HG03342 (cell line): ENCODE results near the gene DAAM2.

Source experiments
- ATAC-seq: cut with Tn5 transposase; IDR thresholded peaks from one replicate; pipeline ENCODE4 v1.9.1; 2021; ENCODE audit warnings: mild to moderate bottlenecking, moderate library complexity; ENCODE audit not compliant: unreplicated experiment

DAAM2 gene

DNA sequence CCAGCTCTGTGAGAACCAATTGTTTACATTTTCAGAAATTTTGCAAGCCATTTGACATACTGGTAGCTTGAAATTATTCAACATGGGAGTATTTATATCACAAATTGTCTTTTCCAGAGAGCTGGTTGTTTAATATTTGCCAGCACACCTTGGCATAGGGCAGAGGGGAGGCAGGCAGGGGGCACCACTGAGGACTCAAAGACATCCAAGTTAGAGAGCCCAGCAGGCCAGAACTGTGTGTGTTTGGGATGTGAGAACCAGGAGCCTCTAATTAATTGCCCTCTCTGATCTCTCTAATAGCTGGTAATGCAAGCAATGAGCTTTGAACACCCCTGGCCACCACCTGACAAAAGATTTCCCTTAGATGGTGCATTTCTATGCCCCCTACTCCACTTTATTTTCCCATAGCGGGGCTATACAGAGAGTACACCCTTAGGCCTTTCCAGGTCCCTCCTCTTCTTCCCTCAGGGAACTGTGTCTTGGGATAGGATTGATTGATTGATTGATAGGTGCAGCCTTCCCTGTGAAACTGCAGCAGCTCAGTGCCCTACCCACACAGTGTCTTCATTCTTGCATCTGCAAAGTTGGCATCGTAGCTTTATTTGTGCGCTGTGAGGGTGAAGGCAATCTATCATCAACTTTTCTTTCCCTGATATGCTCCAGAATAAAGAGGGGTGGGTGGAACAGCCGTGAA is 112.9 kb downstream of the DAAM2 start:
- no peak for ATAC-seq

DNA sequence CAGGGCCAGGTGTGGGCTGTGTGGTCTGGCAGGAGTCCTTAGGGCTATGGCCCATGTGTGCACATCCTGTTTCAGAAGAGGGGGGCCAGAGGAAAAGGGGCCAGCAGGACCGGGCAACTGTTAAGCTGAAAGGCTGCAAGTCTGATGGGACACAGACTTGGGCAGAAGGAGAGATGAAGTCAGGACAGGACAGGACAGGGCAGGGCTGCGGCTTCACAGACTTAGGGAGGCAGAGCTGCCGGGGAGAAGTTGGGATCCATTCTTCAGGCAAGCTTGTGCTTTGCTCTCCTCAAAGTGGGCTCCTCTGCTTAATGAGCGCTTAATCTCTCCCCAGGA is 113.4 kb downstream of the DAAM2 start:
- ATAC-seq, result no peak

DNA sequence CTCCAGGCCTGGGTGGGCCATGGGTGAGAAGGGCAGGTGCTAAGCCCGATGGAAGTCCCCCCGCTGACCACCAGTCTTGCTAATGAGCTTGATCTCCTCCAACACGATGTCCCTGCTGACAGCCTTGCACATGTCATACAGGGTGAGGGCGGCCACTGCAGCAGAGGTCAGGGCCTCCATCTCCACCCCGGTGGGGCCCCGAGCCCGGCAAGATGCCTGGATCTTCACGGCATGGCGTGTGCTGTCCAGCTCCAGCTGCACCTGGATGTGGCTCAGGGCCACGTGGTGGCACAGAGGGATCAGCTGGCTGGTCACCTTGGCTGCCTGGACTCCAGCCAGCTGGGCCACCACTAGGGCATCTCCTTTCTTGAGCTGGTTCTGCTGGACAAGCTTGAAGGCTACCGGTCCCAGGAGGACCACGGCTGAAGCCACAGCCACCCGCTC is 114.2 kb downstream of the DAAM2 start:
- no peak for ATAC-seq

DNA sequence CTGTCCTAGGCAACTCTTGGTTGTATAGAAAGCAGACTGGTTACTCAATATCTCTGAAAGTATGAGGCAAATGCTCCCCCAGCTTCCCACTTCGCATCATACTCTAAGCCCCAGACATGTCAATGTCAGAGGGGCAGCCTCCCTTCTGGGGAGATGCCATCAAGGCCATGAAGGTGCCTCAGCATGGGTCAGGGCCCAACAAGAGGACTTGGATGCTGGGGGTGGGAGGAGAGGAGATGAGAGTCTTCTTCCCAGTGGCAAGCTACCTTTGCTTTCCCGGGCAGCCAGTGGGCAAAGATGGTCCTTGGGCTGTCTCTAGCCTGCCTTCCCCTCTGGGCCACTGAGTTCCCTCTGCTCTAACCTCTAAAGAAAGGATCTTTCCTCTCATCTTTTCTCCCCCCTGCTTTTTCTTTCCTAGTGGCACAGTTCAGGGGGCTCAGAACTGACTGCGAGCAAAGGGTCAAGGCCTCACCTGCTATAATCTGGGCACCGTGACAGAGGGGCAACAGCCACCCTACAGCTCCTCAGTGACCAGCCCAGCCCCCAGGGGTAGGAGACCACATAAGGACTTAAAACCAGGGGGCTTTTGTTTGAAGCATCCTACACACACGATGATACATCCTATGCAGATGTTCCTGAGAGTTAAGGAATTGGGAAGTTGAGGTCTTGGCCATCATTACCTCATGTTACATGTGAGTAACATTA is 115.8 kb downstream of the DAAM2 start:
- no peak for ATAC-seq

DNA sequence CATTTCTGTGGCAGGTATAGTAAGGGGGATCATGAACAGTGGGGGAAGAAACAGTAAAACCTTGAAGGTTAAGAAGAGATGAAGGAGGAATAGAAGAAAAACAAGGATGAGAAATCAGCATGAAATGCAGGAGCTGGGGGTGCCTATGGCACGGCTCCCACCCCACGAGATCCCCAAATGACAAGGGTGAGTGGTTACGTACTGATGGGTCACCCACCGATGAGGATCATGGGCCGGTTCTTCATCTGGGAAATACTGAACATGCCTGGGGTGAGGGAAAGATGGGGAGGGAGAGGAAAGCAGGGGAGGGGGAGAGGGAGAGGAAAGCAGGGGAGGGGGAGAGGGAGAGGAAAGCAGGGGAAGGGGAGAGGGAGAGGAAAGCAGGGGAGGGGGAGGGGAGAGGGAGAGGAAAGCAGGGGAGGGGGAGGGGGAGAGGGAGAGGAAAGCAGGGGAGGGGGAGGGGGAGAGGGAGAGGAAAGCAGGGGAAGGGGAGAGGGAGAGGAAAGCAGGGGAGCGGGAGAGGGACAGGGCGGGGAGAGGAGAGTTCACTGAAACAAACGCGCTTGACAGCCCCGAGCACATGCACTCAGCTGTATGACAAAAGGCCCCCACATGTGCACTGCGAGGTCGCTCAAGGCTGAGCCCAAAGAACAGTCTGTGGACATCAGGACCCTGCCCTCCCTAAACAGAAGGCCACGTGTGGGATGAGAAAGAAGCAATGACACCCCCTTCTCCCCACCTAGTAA is 116.8 kb downstream of the DAAM2 start:
- no peak for ATAC-seq

DNA sequence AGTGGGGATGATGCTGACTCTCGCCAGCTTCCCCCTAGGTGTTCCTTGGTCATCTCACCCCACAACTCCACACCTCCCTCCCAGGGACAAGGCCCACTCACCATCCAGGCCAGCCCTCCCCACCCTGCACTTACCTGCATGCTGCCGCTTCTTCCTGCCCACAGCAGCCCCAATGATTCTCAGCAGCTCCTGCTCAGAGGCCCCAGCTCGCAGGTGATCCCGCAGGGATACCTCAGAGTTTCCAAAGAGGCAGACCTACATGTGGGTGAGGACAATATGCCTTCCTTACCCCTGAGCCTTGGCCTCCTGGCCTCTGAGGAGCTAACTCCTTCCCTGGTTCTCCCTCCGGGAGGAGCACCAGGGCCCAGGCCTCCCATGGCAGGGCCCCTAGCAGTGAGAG is 117.5 kb downstream of the DAAM2 start:
- ATAC-seq, result no peak

DNA sequence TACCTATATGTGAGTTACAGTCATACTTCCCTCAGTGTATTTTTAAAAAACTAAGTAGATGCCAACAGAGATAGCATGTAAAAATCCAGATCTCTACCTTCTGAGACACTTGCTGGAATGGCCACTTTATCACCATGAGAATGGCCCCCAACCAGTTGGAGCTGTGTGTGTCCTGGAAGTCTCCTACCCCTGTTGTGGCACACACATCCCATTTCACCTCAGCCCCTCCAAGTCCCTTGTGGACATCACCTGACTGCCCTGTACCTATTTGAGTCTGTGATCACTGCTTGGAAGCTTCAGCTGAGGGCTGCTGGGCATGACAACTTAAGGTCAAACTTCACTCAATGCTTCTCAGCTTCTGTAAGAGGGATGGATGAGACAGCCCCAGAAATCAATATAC is 118.0 kb downstream of the DAAM2 start:
- no peak for ATAC-seq

DNA sequence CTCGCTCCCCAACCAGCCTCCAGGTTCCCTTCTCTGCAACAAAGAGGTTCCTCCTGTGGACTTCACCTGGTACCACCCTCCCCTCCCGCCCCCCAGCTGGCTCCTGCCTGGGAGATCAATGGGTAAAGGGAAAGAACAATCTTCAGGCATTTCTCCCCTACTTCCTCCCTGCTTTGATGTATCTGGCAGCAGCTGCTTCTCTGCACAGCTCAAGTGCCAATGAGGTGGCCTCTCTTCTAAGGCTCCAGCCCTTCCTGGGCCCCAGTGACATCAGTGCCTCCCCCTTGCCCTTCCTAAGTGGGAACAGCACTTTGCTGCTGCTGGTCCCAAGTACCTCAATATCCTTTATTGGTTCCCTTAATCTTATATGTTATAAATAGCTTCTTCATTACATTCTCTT is 118.6 kb downstream of the DAAM2 start:
- no peak for ATAC-seq

DNA sequence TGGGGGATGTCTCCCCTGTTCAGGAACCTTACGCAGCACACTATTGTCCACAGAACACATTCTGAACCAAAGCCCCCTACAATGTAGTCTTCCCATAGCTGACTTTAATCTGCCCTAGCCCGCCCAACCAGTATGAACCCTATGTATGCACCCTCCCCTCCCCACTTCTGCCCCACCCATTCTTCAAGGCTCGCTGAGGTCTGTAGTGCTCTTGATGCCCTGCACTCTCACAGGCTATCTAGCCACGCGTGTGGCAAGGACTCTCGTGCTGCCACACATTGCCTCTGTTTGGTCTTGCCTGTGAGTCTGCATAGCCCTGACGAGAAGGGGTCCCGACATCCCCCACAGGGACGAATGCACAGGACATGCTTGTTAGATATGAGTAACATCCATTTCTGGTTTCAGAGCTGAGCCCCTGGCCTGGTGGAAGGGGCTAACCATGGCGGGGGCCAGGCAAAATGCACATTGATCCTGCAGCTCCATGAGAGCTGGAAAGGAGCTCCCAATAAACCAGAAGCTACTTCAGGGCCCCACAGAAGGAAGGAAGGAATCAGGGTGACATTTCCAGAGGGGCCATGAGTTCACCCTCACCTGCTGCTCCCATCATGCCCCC is 119.4 kb downstream of the DAAM2 start:
- ATAC-seq, result no peak

DNA sequence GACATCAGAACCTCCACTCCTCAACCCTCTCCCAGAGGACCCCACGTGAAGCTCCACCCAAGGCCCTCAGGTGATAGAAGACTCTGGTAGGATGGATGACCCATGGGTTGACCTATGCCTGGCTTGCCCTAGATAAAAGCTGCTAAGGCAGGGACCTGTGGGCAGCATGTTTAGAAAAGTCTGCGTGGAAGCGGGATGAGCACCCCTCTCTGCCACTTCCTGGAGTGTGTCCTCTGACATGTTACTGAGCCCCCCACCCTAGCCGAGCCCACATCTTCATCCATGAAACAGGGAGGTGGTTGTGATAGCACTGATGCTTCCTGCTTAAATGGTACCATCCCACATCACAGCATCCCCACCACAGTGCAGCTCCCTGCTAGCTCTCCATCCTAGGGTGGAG is 120.3 kb downstream of the DAAM2 start:
- no peak for ATAC-seq

DNA sequence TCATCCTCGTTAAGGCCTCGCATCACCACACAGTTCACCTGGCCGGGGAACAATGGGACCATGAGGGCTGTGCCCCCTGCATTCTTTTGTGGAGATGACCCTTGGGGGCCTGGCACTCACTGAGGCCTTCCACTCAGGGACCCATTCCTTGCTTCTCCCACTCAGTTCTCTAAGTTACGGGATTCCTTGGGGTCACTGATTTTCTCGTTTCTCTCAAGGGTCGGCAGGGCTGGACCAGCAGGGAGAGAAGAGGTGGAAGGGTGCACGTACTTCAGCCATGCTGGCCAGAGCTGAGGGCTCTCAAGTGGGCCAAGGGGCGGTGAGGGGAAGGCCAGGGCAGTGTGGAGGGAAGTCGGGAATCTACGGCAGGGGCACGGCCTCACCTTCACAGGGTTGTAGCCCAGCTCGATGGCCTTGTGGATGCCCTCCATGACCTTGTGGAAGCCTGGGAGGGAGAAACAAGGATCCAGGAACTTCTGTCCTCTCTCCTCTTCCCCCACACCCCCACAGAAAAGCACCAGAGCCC is 121.3 kb downstream of the DAAM2 start:
- no peak for ATAC-seq

DNA sequence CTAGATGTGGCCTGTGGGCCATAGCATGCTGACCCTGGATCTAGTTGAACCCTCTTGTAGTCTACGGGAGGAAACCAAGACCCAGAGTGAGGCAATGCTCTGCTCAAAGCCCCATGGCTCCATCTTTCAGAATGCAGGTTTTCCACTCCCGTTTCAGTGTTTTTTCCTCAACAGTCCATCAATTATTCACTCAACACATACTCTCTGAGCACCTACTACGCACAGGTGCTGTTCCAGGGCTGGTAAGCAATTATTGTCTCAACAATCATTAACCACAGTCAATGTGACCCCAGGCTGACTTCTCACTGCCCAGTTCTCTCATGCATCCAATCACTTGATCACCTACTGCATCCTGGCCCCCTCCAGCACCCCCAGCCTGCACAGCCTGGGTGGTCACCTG is 122.1 kb downstream of the DAAM2 start:
- no peak for ATAC-seq

DNA sequence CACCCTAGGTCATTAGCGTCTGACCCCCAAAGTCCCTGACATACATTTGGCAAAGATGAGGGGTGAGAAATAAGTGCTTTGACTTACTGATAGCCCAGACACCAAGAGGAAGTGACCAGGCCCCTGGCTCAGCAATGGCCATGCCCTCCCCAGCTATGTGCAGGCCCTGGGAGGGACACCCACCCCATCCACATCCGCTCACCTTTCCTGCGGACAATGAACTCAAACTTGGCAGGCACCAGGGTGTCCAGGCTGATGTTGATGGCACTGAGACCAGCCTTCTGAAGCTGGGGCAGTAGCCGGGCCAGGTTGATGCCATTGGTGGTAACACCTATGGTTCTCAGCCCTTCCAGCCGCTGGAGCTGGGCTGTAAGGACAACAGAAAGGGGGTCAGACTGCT is 123.7 kb downstream of the DAAM2 start:
- ATAC-seq, result no peak

DNA sequence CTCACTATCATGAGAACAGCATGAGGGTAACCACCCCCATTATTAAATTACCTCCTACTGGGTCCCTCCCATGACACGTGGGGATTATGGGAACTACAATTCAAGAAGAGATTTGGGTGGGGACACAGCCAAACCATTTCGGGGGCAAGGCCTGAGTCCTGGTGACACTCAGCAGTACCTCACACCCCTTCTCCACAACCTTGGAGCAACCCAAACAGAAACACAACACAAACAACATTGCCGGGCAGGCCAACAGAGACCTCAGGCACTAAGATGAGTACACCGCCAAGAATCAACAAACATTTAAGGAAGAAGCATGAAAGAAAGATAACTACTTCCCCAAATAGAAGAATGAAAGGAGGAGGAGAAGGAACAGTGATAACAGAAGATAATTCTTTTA is 125.2 kb downstream of the DAAM2 start:
- ATAC-seq, result no peak

DNA sequence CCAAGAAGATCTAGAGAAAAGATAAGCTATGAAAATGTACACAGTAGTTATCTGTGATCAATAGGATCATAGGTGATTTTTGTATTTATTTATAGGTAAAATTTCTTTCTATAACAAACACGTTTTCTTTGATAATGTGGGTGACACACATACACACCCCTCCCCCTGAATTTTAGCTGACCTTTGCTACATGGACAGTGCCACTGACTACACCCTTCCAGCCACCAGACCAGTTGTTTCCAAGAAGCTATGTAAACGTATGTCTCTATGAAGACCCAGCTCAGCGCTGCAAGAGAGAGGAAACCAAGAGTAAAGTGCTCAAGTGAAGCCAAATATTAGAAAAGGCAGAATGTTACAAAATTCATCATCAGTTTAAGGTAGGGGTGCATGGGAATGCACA is 125.8 kb downstream of the DAAM2 start:
- ATAC-seq, result no peak

DNA sequence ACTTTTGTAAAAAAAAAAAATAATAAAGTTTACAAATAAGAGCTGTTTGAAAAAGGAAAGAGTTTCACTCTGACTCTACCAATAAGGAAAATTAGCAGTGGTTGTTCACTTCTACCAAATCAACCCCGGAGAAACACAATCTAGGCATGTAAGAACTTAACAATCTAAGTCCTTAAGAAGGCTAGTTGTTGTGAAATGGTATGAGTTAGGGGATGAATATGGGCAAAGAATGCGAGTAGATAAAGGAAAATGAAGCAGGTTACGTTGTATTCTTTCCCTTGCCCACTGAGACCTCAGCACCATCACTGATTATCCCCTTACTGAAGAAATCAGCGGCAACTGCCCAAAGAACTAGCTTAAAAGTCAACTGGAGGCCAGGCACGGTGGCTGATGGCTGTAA is 126.7 kb downstream of the DAAM2 start:
- no peak for ATAC-seq

DNA sequence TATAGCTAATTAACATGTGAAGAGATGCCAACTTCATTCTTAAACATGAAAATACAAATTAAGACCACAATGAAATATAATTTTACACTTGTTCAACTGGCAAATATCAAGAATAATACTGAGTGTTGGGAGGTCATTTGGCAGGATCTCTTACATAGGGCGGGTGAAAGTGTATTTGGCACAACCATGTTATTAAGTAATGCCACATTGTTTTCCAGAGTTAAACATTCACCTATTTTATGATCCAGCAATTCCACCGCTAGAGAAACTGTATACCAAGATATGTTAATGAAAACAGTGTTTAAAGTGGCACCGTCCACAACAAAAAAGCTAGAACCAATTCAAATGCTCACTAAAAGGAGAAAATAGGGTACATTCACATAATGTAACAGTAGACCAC is 128.0 kb downstream of the DAAM2 start:
- no peak for ATAC-seq

DNA sequence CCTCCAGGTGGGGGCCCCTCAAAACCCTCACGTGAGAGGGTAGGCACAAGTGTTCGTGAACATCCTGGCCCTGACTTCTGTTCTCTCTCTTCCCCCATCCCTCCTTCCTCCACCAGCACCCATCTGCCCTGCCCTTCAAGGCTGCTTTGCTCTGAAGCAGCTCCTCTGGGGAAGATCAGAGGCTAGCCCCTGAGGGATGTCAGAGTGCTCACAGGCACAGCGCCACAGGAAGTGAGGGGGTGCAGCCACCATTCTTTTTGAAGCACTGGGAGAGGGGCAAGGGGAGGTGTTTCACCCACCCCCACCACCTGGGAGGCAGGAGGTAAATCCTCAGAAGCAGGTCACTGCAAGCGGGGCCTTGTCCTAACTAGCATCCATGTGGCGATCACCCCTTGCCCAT is 130.6 kb downstream of the DAAM2 start:
- no peak for ATAC-seq

DNA sequence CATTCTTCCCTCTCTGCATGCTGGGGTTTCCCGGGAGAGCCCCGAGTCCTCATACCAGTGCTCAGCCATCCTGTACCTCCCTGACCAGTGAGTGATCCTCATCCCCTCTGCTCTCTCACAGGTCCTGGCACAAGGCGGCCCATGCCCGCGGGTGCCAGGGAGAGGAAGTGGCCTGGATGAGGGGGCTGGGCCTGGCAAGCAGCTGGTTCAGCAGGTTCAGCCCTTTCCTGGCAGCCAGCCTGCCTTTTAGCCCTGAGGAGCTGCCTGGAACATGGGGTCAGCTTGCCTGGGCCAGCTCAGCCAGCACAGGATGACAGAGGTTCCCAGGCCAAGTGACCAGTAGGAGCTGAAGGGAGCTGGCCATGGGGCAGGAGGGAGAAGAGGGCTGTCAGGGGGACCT is 131.2 kb downstream of the DAAM2 start:
- no peak for ATAC-seq

DNA sequence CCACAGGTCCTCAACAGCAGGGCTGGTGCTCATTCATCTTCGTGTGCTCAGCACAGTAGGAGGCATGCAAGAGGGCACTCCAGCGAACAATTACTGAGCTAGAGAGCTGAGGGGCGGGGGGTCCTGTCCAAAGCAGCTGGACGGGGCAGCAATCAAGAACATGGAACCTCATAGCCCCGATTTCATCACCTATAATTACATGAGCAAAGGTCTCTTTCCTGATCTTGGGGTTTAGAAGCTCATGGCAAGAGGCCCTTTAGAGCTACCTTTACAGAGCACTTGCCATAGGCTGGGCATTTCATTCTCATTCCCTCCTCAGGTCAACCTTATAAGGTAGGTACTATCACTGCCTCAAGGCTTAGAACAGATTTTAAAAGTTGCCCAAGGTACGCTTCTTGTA is 131.7 kb downstream of the DAAM2 start:
- ATAC-seq, result no peak

DNA sequence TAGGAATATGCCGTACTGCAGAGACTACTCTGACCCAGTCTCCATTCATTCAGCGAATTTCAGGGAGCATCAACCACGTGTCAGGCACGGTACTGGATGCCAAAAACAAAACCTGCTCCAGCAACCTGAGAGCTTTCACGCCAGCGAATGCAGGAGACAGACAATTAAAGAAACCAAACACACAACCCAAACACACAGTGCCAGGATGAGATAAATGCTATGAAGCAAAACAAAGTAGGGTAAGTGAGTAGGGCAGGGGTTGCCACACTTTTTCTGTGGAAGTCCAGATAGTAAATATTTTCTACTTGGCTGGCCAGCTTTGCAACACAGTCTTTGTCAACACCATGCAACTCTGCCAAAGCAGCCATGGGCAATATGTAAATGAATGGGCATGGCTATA is 132.1 kb downstream of the DAAM2 start:
- no peak for ATAC-seq
